Ovary (tissue), 9 donors: Measurements from ENCODE around the gene STX1A. TPM values are rescaled to one million over a fixed set of nuclear protein-coding genes. Genes with fewer than 3 reads are reported as not detected.

Experiments used
- DNase-seq, 5 donors: peaks; one replicate each; pipeline ENCODE4 v3.0.0-alpha.2; 2019 to 2020
- H3K27ac ChIP-seq, 2 donors: fragments of 200-600 bp; one replicate each; pipeline versions ENCODE4 v1.5.1 to v1.8.0; 2019 to 2022
- H3K27me3 ChIP-seq: fragments of 200-600 bp; one replicate; pipeline ENCODE4 v1.8.0; 2022
- H3K36me3 ChIP-seq: fragments of 200-600 bp; sonication (generic); one replicate; pipeline ENCODE4 v1.5.1; 2019
- H3K4me1 ChIP-seq: one replicate; pipeline ENCODE4 v1.8.1; 2013; ENCODE audit warnings: mild to moderate bottlenecking, moderate library complexity; ENCODE audit not compliant: insufficient read depth
- H3K4me3 ChIP-seq: fragments of 200-600 bp; sonication (generic); one replicate; pipeline ENCODE4 v1.5.1; 2017
- H3K9me3 ChIP-seq, 2 donors: fragments of 200-600 bp in 1 of 2; sonication (generic) in 1 of 2; one replicate each; pipeline versions ENCODE4 v1.5.1 to v1.8.1; 2013 to 2019; ENCODE audit warnings: mild to moderate bottlenecking in 1 of 2, moderate library complexity in 1 of 2
- CTCF ChIP-seq, 3 donors: fragments of 450-650 bp in 2 of 3; fragments of 200-600 bp in 1 of 3; IDR thresholded peaks; one replicate each; pipeline versions ENCODE4 v1.5.1 to v1.8.0; 2016 to 2022; ENCODE audit warnings: antibody characterized with exemption in 3 of 3, mild to moderate bottlenecking in 1 of 3
- EP300 ChIP-seq: sonication (generic); formaldehyde crosslinking; IDR thresholded peaks from one replicate; pipeline ENCODE4 v1.6.1; 2017; ENCODE audit warnings: antibody characterized with exemption
- POLR2A ChIP-seq: fragments of 450-650 bp; IDR thresholded peaks from one replicate; pipeline ENCODE4 v1.6.1; 2017; ENCODE audit warnings: antibody characterized with exemption, mild to moderate bottlenecking, moderate library complexity
- WGBS, 3 donors: extraction: QIAGEN DNeasy Blood & Tissue Kit in 1 of 3; methylation state at CpG; one replicate each; pipeline versions ENCODE4 v1.1.5 to v1.1.7; 2013 to 2017; 5-methylcytosine and 5-hydroxymethylcytosine counted together
- intact Hi-C, 4 donors: fragments of 100-400 bp; cut with DNase I; formaldehyde crosslinking; loops; one replicate each; pipeline versions ENCODE4 v1.11.0 to v1.15.1; 2022 to 2023
- polyA plus RNA-seq, 2 donors: library from polyadenylated mRNA; stranded (reverse); fragments of 200-250 nt in 1 of 2; fragments of 350-450 nt in 1 of 2; fragmentation: Illumina TruSeq in 1 of 2; extraction: RNeasy Lipid Tissue Mini Kit (QIAGEN cat#74804) in 1 of 2; gene quantifications; one replicate each; pipeline ENCODE4 v1.2.3, GENCODE V29; 2013 to 2014
- total RNA-seq, 7 donors: library from RNA; depleted of rRNA in 2 of 7; stranded (reverse); fragments of >200 nt in 2 of 7; fragmentation: NEBNext Ultra II Directional in 3 of 7; extraction: Animal tissue kit (Norgen Biotek cat#: 25700) in 3 of 7; gene quantifications; one replicate each; pipeline versions ENCODE4 v1.1.0 to v1.2.4, GENCODE V29; 2016 to 2023
- donor health status: DM: no; HTN: no; CAD: no; lungs with moderate emphysema.
- donor health status: DM: no; HTN: no; CAD: no.
- donor health status: Bipolar disorder and iron deficiency.
- donor health status: DM: yes; HTN: yes; CAD: no.
- donor health status: DM: no; HTN: no; CAD: no.
- donor health status: DM: yes; HTN: yes; CAD: no.

The STX1A gene
- total and polyA plus RNA-seq, 9 donors, result 1.6 to 11.3 (median 6.4) TPM

GRCh38 chr7:73761854-73762658 lies 42.6 kb upstream of the STX1A start:
- no peak overlapping the region for H3K27ac ChIP-seq
- H3K4me3 ChIP-seq, result no peak overlapping the region
- intact Hi-C loops, result no loop called here

GRCh38 chr7:73758581-73759138 lies 39.2 kb upstream of the STX1A start:
- no peak overlapping the region for H3K27ac ChIP-seq
- DNase-seq, result no peak
- no peaks in the 10 kb centered on the region for H3K4me1 ChIP-seq
- no peaks in the 10 kb centered on the region for H3K36me3 ChIP-seq
- H3K27me3 ChIP-seq, result no peaks in the 10 kb centered on the region
- no peaks in the 10 kb centered on the region for H3K9me3 ChIP-seq
- 77 to 83% (median 81%) methylated on average over 7 of the region's 7 CpGs for WGBS, 3 donors
- H3K4me3 ChIP-seq, result no peak overlapping the region
- intact Hi-C loops, result no loop called here
- TF ChIP-seq EP300 (no peak), CTCF (IDR thresholded peaks at IDR 0.05) (no peak), POLR2A (no peak)

More at GRCh38 chr7:73761854-73762658, 42.6 kb upstream of the STX1A start:
- TF ChIP-seq POLR2A, result no peak
- TF ChIP-seq CTCF (IDR thresholded peaks at IDR 0.05), result no peak
- TF ChIP-seq EP300, result no peak
- WGBS, 3 donors, result 51 to 55% (median 54%) methylated on average over 8 of the region's 8 CpGs
- Histone ChIP-seq H3K36me3 (no peaks in the 10 kb centered on the region), H3K27me3 (no peaks in the 10 kb centered on the region), H3K9me3 (no peaks in the 10 kb centered on the region), H3K4me1 (no peaks in the 10 kb centered on the region)
- DNase-seq, result no peak

- DNase-seq, result no peak
- Histone ChIP-seq H3K9me3 (no peaks in the 10 kb centered on the region), H3K4me3 (no peak overlapping the region), H3K27me3 (no peaks in the 10 kb centered on the region), H3K36me3 (no peaks in the 10 kb centered on the region), H3K27ac (no peak overlapping the region), H3K4me1 (no peaks in the 10 kb centered on the region)
- no peak for TF ChIP-seq EP300
- TF ChIP-seq POLR2A, result no peak
- no peak for TF ChIP-seq CTCF (IDR thresholded peaks at IDR 0.05)
- 59 to 72% (median 63%) methylated on average over 16 of the region's 16 CpGs for WGBS, 3 donors
- intact Hi-C loops, result loop anchor here in 1 of 4 donors (10.0 kb wide), 1 partner anchor 105 kb away; no protein-coding TSS in a partner anchor
Measured at GRCh38 chr7:73749931-73750776, 30.7 kb upstream of the STX1A start.

DNA sequence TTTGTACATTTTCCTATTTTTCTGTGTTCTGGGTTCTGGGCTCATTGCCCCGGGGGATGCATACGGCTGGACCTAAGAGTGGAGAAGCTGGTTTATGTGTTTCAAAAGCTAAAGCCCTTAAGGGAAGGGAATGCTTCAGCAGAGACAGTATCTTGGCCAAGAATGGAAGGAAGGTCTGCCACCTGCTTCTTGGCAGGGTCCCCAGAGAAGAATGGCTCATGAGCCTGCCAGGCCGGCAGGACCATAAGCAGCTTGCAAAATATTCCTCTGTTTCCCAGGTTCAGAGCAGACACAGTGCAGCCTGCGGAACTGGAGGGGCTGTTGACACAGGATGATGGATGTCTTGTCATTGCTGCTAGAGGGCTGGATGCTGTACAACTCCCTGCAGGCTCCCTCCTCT lies 26.9 kb upstream of the STX1A start:
- Histone ChIP-seq H3K9me3 (no peaks in the 10 kb centered on the region), H3K4me1 (no peaks in the 10 kb centered on the region), H3K4me3 (no peak overlapping the region), H3K36me3 (no peaks in the 10 kb centered on the region), H3K27ac (no peak overlapping the region), H3K27me3 (no peaks in the 10 kb centered on the region)
- no peak for TF ChIP-seq EP300
- no peak for TF ChIP-seq CTCF (IDR thresholded peaks at IDR 0.05)
- no peak for TF ChIP-seq POLR2A
- intact Hi-C loops, result loop anchor here in 1 of 4 donors (10.0 kb wide), 1 partner anchor 108 kb away; no protein-coding TSS in a partner anchor
- WGBS, 3 donors, result 58 to 65% (median 59%) methylated on average over 4 of the region's 4 CpGs
- no peak for DNase-seq
